Measurements from ENCODE around the gene CCDC86. TPM values are rescaled to one million over a fixed set of nuclear protein-coding genes. Genes with fewer than 3 reads are reported as not detected.
A peak's percentile ranks its signal among the peaks of the same experiment; 100 is the strongest.

Gene CCDC86
- total and polyA plus RNA-seq, 9 of the 15 experiments (the other 6 are each of a cell fraction or from before 2014, with no cell fraction given): 4.6 to 102 (median 25.2) TPM

DNA sequence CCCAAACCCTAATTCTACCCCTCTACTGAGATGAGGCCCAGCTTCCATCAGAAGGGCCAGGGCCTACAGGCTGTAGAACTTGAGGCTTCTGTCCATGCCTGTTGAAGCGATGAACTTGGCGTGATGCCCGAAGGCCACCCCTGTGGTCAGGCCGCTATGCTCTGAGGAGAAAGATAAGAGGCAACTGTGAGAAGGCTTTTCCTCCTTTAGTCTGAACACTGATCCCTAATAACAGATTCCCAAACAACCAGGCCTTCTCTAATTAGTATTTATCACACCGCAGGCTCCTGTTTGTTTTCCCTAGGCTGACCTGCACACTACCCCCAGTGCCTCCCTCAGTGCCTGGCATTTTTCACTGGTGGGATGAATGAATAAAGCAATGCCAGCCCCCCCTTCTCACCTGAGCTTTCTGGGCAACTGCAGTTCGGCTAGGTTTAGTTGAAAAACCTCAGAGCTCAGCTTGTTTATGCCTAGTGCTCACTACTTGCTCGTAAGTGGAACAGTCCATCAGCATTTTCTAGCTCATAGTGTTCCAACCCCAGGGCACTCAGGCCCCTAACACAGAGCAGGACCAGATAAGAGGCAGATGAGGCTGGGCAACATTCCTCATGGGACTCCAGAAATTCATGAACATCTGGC is 49.3 kb downstream of the CCDC86 start (continued):
- peak; percentile 93 for TF ChIP-seq CXXC5 (CRISPR knock-in tag; IDR thresholded peaks at IDR 0.05)
- TF ChIP-seq ESRRA (IDR thresholded peaks at IDR 0.05; ENCODE audit: borderline replicate concordance, low read depth): peak; percentile 83; the same call in 1 of the 2 replicates
- no peak for TF ChIP-seq ELF1 (tag; IDR thresholded peaks at IDR 0.05)
- TF ChIP-seq, protein P1, sequence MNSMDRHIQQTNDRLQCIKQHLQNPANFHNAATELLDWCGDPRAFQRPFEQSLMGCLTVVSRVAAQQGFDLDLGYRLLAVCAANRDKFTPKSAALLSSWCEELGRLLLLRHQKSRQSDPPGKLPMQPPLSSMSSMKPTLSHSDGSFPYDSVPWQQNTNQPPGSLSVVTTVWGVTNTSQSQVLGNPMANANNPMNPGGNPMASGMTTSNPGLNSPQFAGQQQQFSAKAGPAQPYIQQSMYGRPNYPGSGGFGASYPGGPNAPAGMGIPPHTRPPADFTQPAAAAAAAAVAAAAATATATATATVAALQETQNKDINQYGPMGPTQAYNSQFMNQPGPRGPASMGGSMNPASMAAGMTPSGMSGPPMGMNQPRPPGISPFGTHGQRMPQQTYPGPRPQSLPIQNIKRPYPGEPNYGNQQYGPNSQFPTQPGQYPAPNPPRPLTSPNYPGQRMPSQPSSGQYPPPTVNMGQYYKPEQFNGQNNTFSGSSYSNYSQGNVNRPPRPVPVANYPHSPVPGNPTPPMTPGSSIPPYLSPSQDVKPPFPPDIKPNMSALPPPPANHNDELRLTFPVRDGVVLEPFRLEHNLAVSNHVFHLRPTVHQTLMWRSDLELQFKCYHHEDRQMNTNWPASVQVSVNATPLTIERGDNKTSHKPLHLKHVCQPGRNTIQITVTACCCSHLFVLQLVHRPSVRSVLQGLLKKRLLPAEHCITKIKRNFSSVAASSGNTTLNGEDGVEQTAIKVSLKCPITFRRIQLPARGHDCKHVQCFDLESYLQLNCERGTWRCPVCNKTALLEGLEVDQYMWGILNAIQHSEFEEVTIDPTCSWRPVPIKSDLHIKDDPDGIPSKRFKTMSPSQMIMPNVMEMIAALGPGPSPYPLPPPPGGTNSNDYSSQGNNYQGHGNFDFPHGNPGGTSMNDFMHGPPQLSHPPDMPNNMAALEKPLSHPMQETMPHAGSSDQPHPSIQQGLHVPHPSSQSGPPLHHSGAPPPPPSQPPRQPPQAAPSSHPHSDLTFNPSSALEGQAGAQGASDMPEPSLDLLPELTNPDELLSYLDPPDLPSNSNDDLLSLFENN (IDR thresholded peaks at IDR 0.05; ENCODE audit: low read depth in 2 of 2, low read length in 2 of 2): 0 out of 4 replicates have a peak, but pooled peaks of 1 of the 2 experiments have one; percentile 33
- TF ChIP-seq BHLHE40 (IDR thresholded peaks at IDR 0.05; ENCODE audit: low read length): peak; percentile 70

DNA sequence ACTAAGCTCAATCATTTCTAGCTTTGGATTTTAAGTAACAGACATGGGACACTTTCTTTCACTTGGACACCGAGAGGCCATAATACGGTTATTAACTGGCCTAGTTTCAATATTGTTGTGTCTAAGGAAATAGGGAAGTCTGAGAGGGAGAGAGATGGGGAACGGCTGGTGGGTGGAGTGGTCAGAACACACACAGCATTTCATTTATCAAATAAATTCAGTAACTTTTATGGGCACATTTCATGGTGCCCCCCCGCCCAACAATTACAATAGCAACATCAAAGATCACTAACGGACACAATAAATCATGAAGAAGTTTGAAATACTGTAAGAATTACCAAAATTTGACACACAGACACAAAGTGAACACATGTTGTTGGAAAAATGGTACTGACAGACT is 53.8 kb downstream of the CCDC86 start:
- ChIA-PET CTCF (ENCODE audit: low intra/inter-chr PET ratio) (no interaction called here), POLR2A (interaction anchor here (0.8 to 2.0 kb wide), 6 partner anchors 9 to 614 kb away, joined by 3 to 6 read pairs (median 4); no protein-coding TSS in a partner anchor)
- in situ Hi-C loops (cut with MboI) (loop anchor here (5.0 kb wide), 1 partner anchor 118 kb away; no protein-coding TSS in a partner anchor), intact Hi-C loops (cut with micrococcal nuclease) (no loop called here)
- no peak overlapping the region for H3K9ac ChIP-seq (ENCODE audit: insufficient read depth in 1 of 2, low read depth in 2 of 2, low read length in 2 of 2)
- H3K4me1 ChIP-seq (replicated peaks in 1 of 2; ENCODE audit: control insufficient read depth in 2 of 2, insufficient read depth in 2 of 2, low read length in 2 of 2): peaks cover 2 to 19% of the 10 kb centered on the region in 2 experiments
- H3K27me3 ChIP-seq (ENCODE audit: control insufficient read depth in 2 of 2, insufficient read depth in 2 of 2, low read length in 2 of 2): no peaks in the 10 kb centered on the region
- no peak for ATAC-seq
- WGBS (ENCODE audit: insufficient coverage, low coverage, missing lambda C conversion rate): 95% methylated on average over 5 of the region's 5 CpGs
- H3K36me3 ChIP-seq (ENCODE audit: control insufficient read depth, insufficient read depth, low read length): peaks cover 92% of the 10 kb centered on the region
- BruUV-seq (replicated peaks): no TSS peak
- H4K20me1 ChIP-seq (replicated peaks; ENCODE audit: control insufficient read depth, insufficient read depth, low read length): peaks cover 20% of the 10 kb centered on the region
- no peak overlapping the region for H3K4me2 ChIP-seq (ENCODE audit: insufficient read depth, low read length)
- no peak overlapping the region for H3K4me3 ChIP-seq
- H2AFZ ChIP-seq (ENCODE audit: low read depth, low read length): no peak overlapping the region
- no peak overlapping the region for H3K27ac ChIP-seq (ENCODE audit: extremely low read depth, low read depth, low read length)
- no peaks in the 10 kb centered on the region for H3K9me3 ChIP-seq (replicated peaks; ENCODE audit: control insufficient read depth, insufficient read depth, low read depth, low read length)
- no peak for DNase-seq (ENCODE audit: extremely low read depth in 1 of 4, low spot score in 3 of 4)
- no peaks in the 10 kb centered on the region for H3K9me1 ChIP-seq (ENCODE audit: control insufficient read depth, insufficient read depth, low read length)
- H3K79me2 ChIP-seq (ENCODE audit: control insufficient read depth, insufficient read depth, low read length): no peaks in the 10 kb centered on the region; the same call in 2 of the 3 replicates
- no peak for FAIRE-seq
- TF ChIP-seq ZNF174 (CRISPR knock-in tag; IDR thresholded peaks at IDR 0.05) (no peak), LARP7 (IDR thresholded peaks at IDR 0.05) (no peak), KLF13 (tag; IDR thresholded peaks at IDR 0.05; ENCODE audit: borderline replicate concordance, low read depth) (no peak), PML (IDR thresholded peaks at IDR 0.05; ENCODE audit: low read length) (no peak), HDGF (IDR thresholded peaks at IDR 0.05) (no peak), TCF7 (IDR thresholded peaks at IDR 0.05; ENCODE audit: borderline replicate concordance) (no peak), PYGO2 (tag; IDR thresholded peaks at IDR 0.05) (no peak), ATF7 (IDR thresholded peaks at IDR 0.05) (no peak), HDAC3 (IDR thresholded peaks at IDR 0.05; ENCODE audit: borderline replicate concordance, partially characterized antibody) (no peak)
- TF ChIP-seq, protein P2, sequence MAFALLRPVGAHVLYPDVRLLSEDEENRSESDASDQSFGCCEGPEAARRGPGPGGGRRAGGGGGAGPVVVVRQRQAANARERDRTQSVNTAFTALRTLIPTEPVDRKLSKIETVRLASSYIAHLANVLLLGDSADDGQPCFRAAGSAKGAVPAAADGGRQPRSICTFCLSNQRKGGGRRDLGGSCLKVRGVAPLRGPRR (CRISPR knock-in tag; IDR thresholded peaks at IDR 0.05): no peak
- TF ChIP-seq, protein P3, sequence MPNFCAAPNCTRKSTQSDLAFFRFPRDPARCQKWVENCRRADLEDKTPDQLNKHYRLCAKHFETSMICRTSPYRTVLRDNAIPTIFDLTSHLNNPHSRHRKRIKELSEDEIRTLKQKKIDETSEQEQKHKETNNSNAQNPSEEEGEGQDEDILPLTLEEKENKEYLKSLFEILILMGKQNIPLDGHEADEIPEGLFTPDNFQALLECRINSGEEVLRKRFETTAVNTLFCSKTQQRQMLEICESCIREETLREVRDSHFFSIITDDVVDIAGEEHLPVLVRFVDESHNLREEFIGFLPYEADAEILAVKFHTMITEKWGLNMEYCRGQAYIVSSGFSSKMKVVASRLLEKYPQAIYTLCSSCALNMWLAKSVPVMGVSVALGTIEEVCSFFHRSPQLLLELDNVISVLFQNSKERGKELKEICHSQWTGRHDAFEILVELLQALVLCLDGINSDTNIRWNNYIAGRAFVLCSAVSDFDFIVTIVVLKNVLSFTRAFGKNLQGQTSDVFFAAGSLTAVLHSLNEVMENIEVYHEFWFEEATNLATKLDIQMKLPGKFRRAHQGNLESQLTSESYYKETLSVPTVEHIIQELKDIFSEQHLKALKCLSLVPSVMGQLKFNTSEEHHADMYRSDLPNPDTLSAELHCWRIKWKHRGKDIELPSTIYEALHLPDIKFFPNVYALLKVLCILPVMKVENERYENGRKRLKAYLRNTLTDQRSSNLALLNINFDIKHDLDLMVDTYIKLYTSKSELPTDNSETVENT (CRISPR knock-in tag; IDR thresholded peaks at IDR 0.05): no peak
